HEK293T (cell line): ENCODE data around the gene TRIM62.

Experiments
- CTCF ChIA-PET: fragments of 350-600 bp; formaldehyde crosslinking; extraction: SDS; loops from one replicate; lab custom pipeline; 2021; ENCODE audit warnings: antibody characterized with exemption, inconsistent platforms; lab: Yijun Ruan, JAX
- POLR2A ChIA-PET: fragments of 350-600 bp; formaldehyde crosslinking; extraction: SDS; loops from one replicate; lab custom pipeline; 2020; ENCODE audit warnings: antibody characterized with exemption, inconsistent platforms; lab: Yijun Ruan, JAX
- DNase-seq: peaks from one replicate; pipeline ENCODE4 v3.0.0; 2012; ENCODE audit warnings: mixed read lengths; ENCODE audit errors: extremely low spot score
- ARNT ChIP-seq: fragments of 450-650 bp; IDR thresholded peaks from 2 replicates; pipeline ENCODE4 v1.6.1; 2017; ENCODE audit warnings: mild to moderate bottlenecking
- BHLHE40 ChIP-seq: fragments of 450-650 bp; IDR thresholded peaks from 2 replicates; pipeline ENCODE4 v1.6.1; 2016; ENCODE audit warnings: mild to moderate bottlenecking, moderate library complexity, borderline replicate concordance
- CTBP1 ChIP-seq: fragments of 450-650 bp; IDR thresholded peaks from 2 replicates; pipeline ENCODE4 v1.6.1; 2016; ENCODE audit warnings: borderline replicate concordance
- ELF4 ChIP-seq: fragments of 450-650 bp; IDR thresholded peaks from 2 replicates; pipeline ENCODE4 v1.6.1; 2017; ENCODE audit warnings: antibody characterized with exemption
- FOXA1 ChIP-seq: fragments of 450-650 bp; IDR thresholded peaks from 2 replicates; pipeline ENCODE4 v1.6.1; 2016; ENCODE audit warnings: mild to moderate bottlenecking
- FOXK2 ChIP-seq: fragments of 450-650 bp; IDR thresholded peaks from 2 replicates; pipeline ENCODE4 v1.6.1; 2016; ENCODE audit warnings: mild to moderate bottlenecking
- FOXM1 ChIP-seq: fragments of 450-650 bp; IDR thresholded peaks from 2 replicates; pipeline ENCODE4 v1.6.1; 2017; ENCODE audit warnings: mild to moderate bottlenecking, borderline replicate concordance
- HDGF ChIP-seq: fragments of 450-650 bp; IDR thresholded peaks from 2 replicates; pipeline ENCODE4 v1.6.1; 2017; ENCODE audit warnings: antibody characterized with exemption, borderline replicate concordance
- L3MBTL2 ChIP-seq: fragments of 450-650 bp; conservative IDR thresholded peaks from 2 replicates; pipeline ENCODE4 v1.6.1; 2016; ENCODE audit warnings: mild to moderate bottlenecking
- LEF1 ChIP-seq: fragments of 450-650 bp; IDR thresholded peaks from 2 replicates; pipeline ENCODE4 v1.6.1; 2017; ENCODE audit warnings: mild to moderate bottlenecking, borderline replicate concordance
- NFRKB ChIP-seq: fragments of 450-650 bp; IDR thresholded peaks from 2 replicates; pipeline ENCODE4 v1.6.1; 2016; ENCODE audit warnings: mild to moderate bottlenecking, moderate library complexity
- SP1 ChIP-seq: fragments of 450-650 bp; IDR thresholded peaks from 2 replicates; pipeline ENCODE4 v1.6.1; 2017
- SUZ12 ChIP-seq: fragments of 450-650 bp; IDR thresholded peaks from 2 replicates; pipeline ENCODE4 v1.6.1; 2016; ENCODE audit warnings: mild to moderate bottlenecking
- TARDBP ChIP-seq: fragments of 450-650 bp; IDR thresholded peaks from 2 replicates; pipeline ENCODE4 v1.6.1; 2016
- ZNF384 ChIP-seq: fragments of 450-650 bp; IDR thresholded peaks from 2 replicates; pipeline ENCODE4 v1.6.1; 2016
- TF ChIP-seq, protein P1 (sequence below): fragments of 450-650 bp; IDR thresholded peaks from 2 replicates; pipeline ENCODE4 v1.6.1; 2016

TRIM62 gene

GRCh38 chr1:33149453-33150190 lies 32.2 kb downstream of the TRIM62 start:
- no peak for DNase-seq
- ChIA-PET CTCF (no interaction called here), POLR2A (no interaction called here)
- no peak for TF ChIP-seq LEF1
- TF ChIP-seq FOXA1, result no peak
- TF ChIP-seq BHLHE40, result no peak
- no peak for TF ChIP-seq CTBP1
- no peak for TF ChIP-seq ELF4
- TF ChIP-seq, protein P1, sequence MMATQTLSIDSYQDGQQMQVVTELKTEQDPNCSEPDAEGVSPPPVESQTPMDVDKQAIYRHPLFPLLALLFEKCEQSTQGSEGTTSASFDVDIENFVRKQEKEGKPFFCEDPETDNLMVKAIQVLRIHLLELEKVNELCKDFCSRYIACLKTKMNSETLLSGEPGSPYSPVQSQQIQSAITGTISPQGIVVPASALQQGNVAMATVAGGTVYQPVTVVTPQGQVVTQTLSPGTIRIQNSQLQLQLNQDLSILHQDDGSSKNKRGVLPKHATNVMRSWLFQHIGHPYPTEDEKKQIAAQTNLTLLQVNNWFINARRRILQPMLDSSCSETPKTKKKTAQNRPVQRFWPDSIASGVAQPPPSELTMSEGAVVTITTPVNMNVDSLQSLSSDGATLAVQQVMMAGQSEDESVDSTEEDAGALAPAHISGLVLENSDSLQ, result no peak
- no peak for TF ChIP-seq FOXM1
- no peak for TF ChIP-seq ARNT

GRCh38 chr1:33148615-33149014 lies 33.2 kb downstream of the TRIM62 start:
- TF ChIP-seq FOXA1 (no peak), L3MBTL2 (no peak)
- ChIA-PET CTCF (interaction anchor here (0.8 to 1.1 kb wide), 2 partner anchors 14 kb away, joined by 4 to 5 read pairs; no protein-coding TSS in a partner anchor), POLR2A (no interaction called here)
- no peak for DNase-seq

- DNase-seq, result peak; percentile 71
- no peak for TF ChIP-seq SUZ12
- TF ChIP-seq LEF1, result no peak
- no peak for TF ChIP-seq HDGF
- TF ChIP-seq FOXA1, result no peak
- no peak for TF ChIP-seq ELF4
- no peak for TF ChIP-seq ZNF384
- no peak for TF ChIP-seq NFRKB
- no peak for TF ChIP-seq L3MBTL2
- TF ChIP-seq, protein P1, result no peak
- no peak for TF ChIP-seq TARDBP
- no peak for TF ChIP-seq FOXM1
- no peak for TF ChIP-seq ARNT
- no peak for TF ChIP-seq SP1
- TF ChIP-seq FOXK2, result no peak
- TF ChIP-seq BHLHE40, result no peak
- no peak for TF ChIP-seq CTBP1
- ChIA-PET POLR2A (interaction anchor here (1.0 kb wide), 1 partner anchor 21 kb away, joined by 4 read pairs; no protein-coding TSS in a partner anchor), CTCF (interaction anchor here (0.6 to 1.3 kb wide), 4 partner anchors 14 to 21 kb away, joined by 3 to 5 read pairs (median 4); no protein-coding TSS in a partner anchor)
These were observed 33.9 kb downstream of the TRIM62 start for GRCh38 chr1:33147997-33148314.

DNA sequence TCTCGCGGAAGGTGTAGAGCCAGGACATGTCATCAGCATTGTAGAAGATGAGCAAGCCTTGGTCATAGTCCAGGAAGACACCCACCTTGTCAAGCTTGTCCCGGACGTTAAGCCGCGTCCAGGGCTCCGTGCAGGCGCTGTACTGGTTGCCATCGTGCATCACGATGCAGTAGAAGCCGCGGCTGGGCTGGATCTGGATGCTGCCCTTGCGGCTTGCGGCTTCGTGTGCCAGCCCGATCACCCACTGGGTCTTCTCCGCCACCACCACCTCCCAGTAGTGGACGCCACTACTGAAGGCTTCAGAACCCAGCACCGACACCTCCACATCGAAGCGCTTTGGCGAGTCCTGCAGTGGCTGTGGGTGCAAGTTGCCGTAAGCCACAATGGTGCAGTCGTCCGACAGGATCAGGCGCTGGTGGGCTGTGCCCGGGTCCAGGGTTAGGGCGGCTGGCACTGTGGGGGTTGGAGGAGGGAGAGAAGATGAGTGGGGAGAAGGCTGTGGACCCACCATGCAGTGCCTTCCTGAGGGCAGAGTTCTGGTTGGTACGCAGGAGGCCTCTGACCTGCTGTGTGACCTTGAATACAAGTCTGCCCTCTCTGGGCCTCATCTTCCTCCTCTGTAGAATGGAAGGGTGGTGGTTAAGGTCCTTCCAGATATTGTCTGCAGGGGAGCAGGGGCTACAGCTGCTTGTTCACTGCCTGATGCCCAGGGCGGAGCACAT lies 34.4 kb downstream of the TRIM62 start:
- ChIA-PET POLR2A (interaction anchor here (1.0 kb wide), 1 partner anchor 20 kb away, joined by 4 read pairs; no protein-coding TSS in a partner anchor), CTCF (interaction anchor here (0.6 to 1.3 kb wide), 4 partner anchors 13 to 20 kb away, joined by 3 to 5 read pairs (median 4); no protein-coding TSS in a partner anchor)
- TF ChIP-seq SP1 (no peak), NFRKB (no peak), FOXA1 (no peak), CTBP1 (no peak), HDGF (no peak), LEF1 (no peak), FOXK2 (no peak), L3MBTL2 (no peak), TARDBP (no peak), ARNT (no peak)
- TF ChIP-seq, protein P1, result no peak
- DNase-seq, result no peak

DNA sequence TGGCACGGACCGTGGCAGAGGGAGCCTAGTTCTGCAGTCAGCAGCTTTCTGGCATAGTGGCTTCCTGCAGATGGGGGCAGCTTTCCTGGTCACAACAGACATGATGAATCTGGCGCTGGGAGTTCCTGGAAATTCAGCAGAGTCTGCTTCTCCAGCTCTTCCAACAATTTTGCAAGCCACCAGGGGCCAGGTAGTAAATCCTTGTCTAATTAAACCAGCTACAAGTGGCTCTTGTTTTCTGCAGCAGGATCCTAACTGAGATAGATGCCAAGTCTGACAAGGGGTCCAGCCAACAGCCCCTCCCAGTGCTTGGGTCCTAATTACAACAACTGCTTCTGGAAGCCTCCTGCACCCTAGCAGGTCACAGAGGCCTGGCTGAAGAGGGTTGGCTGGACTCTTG lies 35.8 kb downstream of the TRIM62 start:
- CTCF ChIA-PET, result interaction anchor here (0.9 kb wide), 1 partner anchor 19 kb away, joined by 3 read pairs; no protein-coding TSS in a partner anchor
- TF ChIP-seq ARNT, result no peak
- no peak for TF ChIP-seq L3MBTL2
- TF ChIP-seq SUZ12, result no peak
- TF ChIP-seq NFRKB, result no peak
- TF ChIP-seq ZNF384, result no peak
- TF ChIP-seq FOXM1, result no peak
- TF ChIP-seq BHLHE40, result no peak
- no peak for TF ChIP-seq LEF1
- TF ChIP-seq FOXK2, result no peak
- no peak for TF ChIP-seq FOXA1
- no peak for TF ChIP-seq CTBP1
- TF ChIP-seq, protein P1, result no peak
- TF ChIP-seq ELF4, result no peak
- no peak for TF ChIP-seq TARDBP
- POLR2A ChIA-PET, result interaction anchor here (2.4 kb wide), 1 partner anchor 18 kb away, joined by 11 read pairs; no protein-coding TSS in a partner anchor
- DNase-seq, result no peak
